Endothelial cell of hepatic sinusoid (primary cell): Measurements from ENCODE around the gene TCF7L1.

Experiments used
- in situ Hi-C: cut with HindIII; loops from 2 replicates; pipeline ENCODE4 v1.10.0; 2017; ENCODE audit warnings: low sequenced_read_pairs

The TCF7L1 gene

GRCh38 chr2:85244828-85245227, 111.6 kb downstream of the TCF7L1 start:
- in situ Hi-C loops, result loop anchor here (5.0 kb wide), 1 partner anchor 32 kb away; no protein-coding TSS in a partner anchor

GRCh38 chr2:85245891-85246290, 112.7 kb downstream of the TCF7L1 start:
- in situ Hi-C loops, result no loop called here

- in situ Hi-C loops, result no loop called here
Observed at GRCh38 chr2:85246348-85246747, 113.2 kb downstream of the TCF7L1 start.

GRCh38 chr2:85247610-85248009, 114.4 kb downstream of the TCF7L1 start:
- in situ Hi-C loops, result no loop called here

- in situ Hi-C loops, result no loop called here
Observed at GRCh38 chr2:85248773-85249509, 115.7 kb downstream of the TCF7L1 start.

GRCh38 chr2:85250045-85250444, 116.9 kb downstream of the TCF7L1 start:
- in situ Hi-C loops, result no loop called here

- in situ Hi-C loops, result no loop called here
Observed at GRCh38 chr2:85251070-85251616, 118.0 kb downstream of the TCF7L1 start.

GRCh38 chr2:85253890-85254289, 120.7 kb downstream of the TCF7L1 start:
- in situ Hi-C loops, result no loop called here

GRCh38 chr2:85254540-85255300, 121.5 kb downstream of the TCF7L1 start:
- in situ Hi-C loops, result no loop called here

GRCh38 chr2:85255456-85255812, 122.2 kb downstream of the TCF7L1 start:
- in situ Hi-C loops, result no loop called here

- in situ Hi-C loops, result no loop called here
Observed at GRCh38 chr2:85255813-85256594, 122.8 kb downstream of the TCF7L1 start.

GRCh38 chr2:85257359-85257969, 124.3 kb downstream of the TCF7L1 start:
- in situ Hi-C loops, result no loop called here

- in situ Hi-C loops, result no loop called here
Observed at GRCh38 chr2:85257970-85258605, 124.9 kb downstream of the TCF7L1 start.

GRCh38 chr2:85259101-85259590, 126.0 kb downstream of the TCF7L1 start:
- in situ Hi-C loops, result no loop called here

GRCh38 chr2:85259879-85260278, 126.7 kb downstream of the TCF7L1 start:
- in situ Hi-C loops, result no loop called here

GRCh38 chr2:85263591-85263990, 130.4 kb downstream of the TCF7L1 start:
- in situ Hi-C loops, result no loop called here

- in situ Hi-C loops, result no loop called here
Observed at GRCh38 chr2:85264471-85264870, 131.3 kb downstream of the TCF7L1 start.

GRCh38 chr2:85265304-85265703, 132.1 kb downstream of the TCF7L1 start:
- in situ Hi-C loops, result no loop called here

GRCh38 chr2:85266146-85267041, 133.2 kb downstream of the TCF7L1 start:
- in situ Hi-C loops, result no loop called here
